MM.1S (cell line): ENCODE measurements around the gene LHX1.

Source experiments
- DNase-seq: peaks from one replicate; pipeline ENCODE4 v3.0.0-alpha.2; 2015
- H2AFZ ChIP-seq: fragments of 300-600 bp; sonication (generic); 2 replicates; pipeline ENCODE4 v1.6.0; 2016; ENCODE audit warnings: antibody characterized with exemption, low read length
- H3F3A ChIP-seq: fragments of 300-600 bp; sonication (generic); 2 replicates; pipeline ENCODE4 v1.6.1; 2016; ENCODE audit warnings: mild to moderate bottlenecking, antibody characterized with exemption, low read length, moderate library complexity, mixed read lengths; ENCODE audit not compliant: insufficient read depth
- H3K27ac ChIP-seq: fragments of 300-600 bp; sonication (generic); 2 replicates; pipeline ENCODE4 v1.5.1; 2016; ENCODE audit warnings: mild to moderate bottlenecking, low read length
- H3K27me3 ChIP-seq: fragments of 300-600 bp; sonication (generic); replicated peaks from 2 replicates; pipeline ENCODE4 v1.6.0; 2016; ENCODE audit warnings: low read length; ENCODE audit not compliant: insufficient read depth
- H3K36me3 ChIP-seq: fragments of 300-600 bp; sonication (generic); replicated peaks from 2 replicates; pipeline ENCODE4 v1.6.1; 2016; ENCODE audit warnings: mild to moderate bottlenecking, low read length, mixed read lengths; ENCODE audit not compliant: insufficient read depth
- H3K4me1 ChIP-seq: fragments of 300-600 bp; sonication (generic); 2 replicates; pipeline ENCODE4 v1.6.1; 2016; ENCODE audit warnings: low read length, mixed read lengths
- H3K4me2 ChIP-seq: fragments of 300-600 bp; sonication (generic); 2 replicates; pipeline ENCODE4 v1.6.0; 2016; ENCODE audit warnings: low read depth, low read length
- H3K4me3 ChIP-seq: fragments of 300-600 bp; sonication (generic); 2 replicates; pipeline ENCODE4 v1.5.1; 2016; ENCODE audit warnings: low read length, mixed read lengths
- H3K79me2 ChIP-seq: fragments of 300-600 bp; sonication (generic); 2 replicates; pipeline ENCODE4 v1.6.1; 2016; ENCODE audit warnings: mixed run types, low read length, mixed read lengths
- H3K9ac ChIP-seq: fragments of 300-600 bp; sonication (generic); 2 replicates; pipeline ENCODE4 v1.6.1; 2016; ENCODE audit warnings: low read length, mixed read lengths
- H3K9me2 ChIP-seq: fragments of 300-600 bp; sonication (generic); replicated peaks from 2 replicates; pipeline ENCODE4 v1.6.1; 2016; ENCODE audit warnings: mild to moderate bottlenecking, low read length, mixed read lengths; ENCODE audit not compliant: insufficient read depth
- H3K9me3 ChIP-seq: fragments of 300-600 bp; sonication (generic); replicated peaks from 2 replicates; pipeline ENCODE4 v1.6.1; 2016; ENCODE audit warnings: mild to moderate bottlenecking, low read length, mixed read lengths; ENCODE audit not compliant: insufficient read depth
- H4K20me1 ChIP-seq: fragments of 300-600 bp; sonication (generic); 2 replicates; pipeline ENCODE4 v1.6.1; 2016; ENCODE audit warnings: mild to moderate bottlenecking, low read length, moderate library complexity, mixed read lengths; ENCODE audit not compliant: insufficient read depth
- CTCF ChIP-seq: fragments of 300-600 bp; sonication (generic); IDR thresholded peaks from 2 replicates; pipeline ENCODE4 v1.5.1; 2016; ENCODE audit warnings: antibody characterized with exemption, low read length, mixed read lengths
- EZH2 ChIP-seq: fragments of 300-600 bp; sonication (generic); optimal IDR thresholded peaks from 2 replicates; pipeline ENCODE3; 2017; ENCODE audit warnings: low read depth, mild to moderate bottlenecking, antibody characterized with exemption, low read length, mixed read lengths
- EZH2phosphoT487 ChIP-seq: fragments of 300-600 bp; sonication (generic); IDR thresholded peaks from 2 replicates; pipeline ENCODE4 v1.6.1; 2018; ENCODE audit warnings: antibody characterized with exemption, low read length

Gene LHX1

GRCh38 chr17:36932694-36933511 lies 4.4 kb upstream of the LHX1 start:
- H3K9me2 ChIP-seq = no peaks in the 10 kb centered on the region
- no peak for TF ChIP-seq EZH2
- no peak for TF ChIP-seq CTCF
- no peak for TF ChIP-seq EZH2phosphoT487
- no peaks in the 10 kb centered on the region for H3F3A ChIP-seq
- no peak overlapping the region for H3K9ac ChIP-seq
- no peaks in the 10 kb centered on the region for H4K20me1 ChIP-seq
- no peaks in the 10 kb centered on the region for H3K79me2 ChIP-seq
- H3K36me3 ChIP-seq = no peaks in the 10 kb centered on the region
- H3K4me2 ChIP-seq = no peak overlapping the region
- no peak overlapping the region for H3K27ac ChIP-seq
- peaks cover 3% of the 10 kb centered on the region; the same call in 1 of the 2 replicates for H3K4me1 ChIP-seq
- no peak overlapping the region for H2AFZ ChIP-seq
- H3K9me3 ChIP-seq = no peaks in the 10 kb centered on the region
- H3K4me3 ChIP-seq = no peak overlapping the region
- peaks cover 90% of the 10 kb centered on the region for H3K27me3 ChIP-seq
- no peak for DNase-seq

GRCh38 chr17:36933512-36934143 lies 3.6 kb upstream of the LHX1 start:
- no peak overlapping the region for H3K27ac ChIP-seq
- no peak overlapping the region for H3K4me3 ChIP-seq
- H3K4me2 ChIP-seq = no peak overlapping the region
- no peak for TF ChIP-seq EZH2phosphoT487
- no peak for TF ChIP-seq CTCF
- no peak for TF ChIP-seq EZH2
- H3K9me2 ChIP-seq = no peaks in the 10 kb centered on the region
- no peaks in the 10 kb centered on the region for H3F3A ChIP-seq
- no peaks in the 10 kb centered on the region for H4K20me1 ChIP-seq
- H3K9ac ChIP-seq = no peak overlapping the region
- H3K9me3 ChIP-seq = no peaks in the 10 kb centered on the region
- no peak for DNase-seq
- no peak overlapping the region for H2AFZ ChIP-seq
- no peaks in the 10 kb centered on the region for H3K36me3 ChIP-seq
- no peaks in the 10 kb centered on the region for H3K4me1 ChIP-seq
- H3K79me2 ChIP-seq = no peaks in the 10 kb centered on the region
- H3K27me3 ChIP-seq = peaks cover 98% of the 10 kb centered on the region

- Histone ChIP-seq H3K36me3 (no peaks in the 10 kb centered on the region), H3F3A (no peaks in the 10 kb centered on the region), H3K79me2 (no peaks in the 10 kb centered on the region), H3K27ac (no peak overlapping the region), H3K4me3 (no peak overlapping the region), H3K9me2 (no peaks in the 10 kb centered on the region), H3K9ac (no peak overlapping the region), H4K20me1 (no peaks in the 10 kb centered on the region), H2AFZ (no peak overlapping the region), H3K27me3 (peaks cover 98% of the 10 kb centered on the region), H3K9me3 (no peaks in the 10 kb centered on the region), H3K4me2 (no peak overlapping the region), H3K4me1 (no peaks in the 10 kb centered on the region)
- no peak for DNase-seq
- no peak for TF ChIP-seq CTCF
Measured at GRCh38 chr17:36934144-36934691, 3.1 kb upstream of the LHX1 start.
